GM18909 (cell line): Measurements from ENCODE around the gene C16orf95.

Experiments used
- ATAC-seq: cut with Tn5 transposase; IDR thresholded peaks from one replicate; pipeline ENCODE4 v1.9.1; 2021; ENCODE audit warnings: mild to moderate bottlenecking; ENCODE audit not compliant: unreplicated experiment, poor library complexity

Gene C16orf95

GRCh38 chr16:87333581-87334331 is 16.6 kb upstream of the C16orf95 start:
- ATAC-seq = no peak

- no peak for ATAC-seq
Observed at GRCh38 chr16:87333101-87333500, 15.9 kb upstream of the C16orf95 start.

- no peak for ATAC-seq
Observed at GRCh38 chr16:87332150-87332549, 15.0 kb upstream of the C16orf95 start.

- ATAC-seq = no peak
Observed at GRCh38 chr16:87331241-87331801, 14.1 kb upstream of the C16orf95 start.

- ATAC-seq = no peak
Observed at GRCh38 chr16:87330646-87331045, 13.5 kb upstream of the C16orf95 start.

- ATAC-seq = no peak
Observed at GRCh38 chr16:87330257-87330624, 13.0 kb upstream of the C16orf95 start.

- ATAC-seq = no peak
Observed at GRCh38 chr16:87329436-87330256, 12.5 kb upstream of the C16orf95 start.

- ATAC-seq = no peak
Observed at GRCh38 chr16:87328846-87329245, 11.7 kb upstream of the C16orf95 start.

GRCh38 chr16:87327798-87328495 is 10.8 kb upstream of the C16orf95 start:
- no peak for ATAC-seq

GRCh38 chr16:87326151-87326571 is 9.0 kb upstream of the C16orf95 start:
- no peak for ATAC-seq

- ATAC-seq = no peak
Observed at GRCh38 chr16:87325423-87325858, 8.2 kb upstream of the C16orf95 start.

- no peak for ATAC-seq
Observed at GRCh38 chr16:87324411-87325275, 7.5 kb upstream of the C16orf95 start.

GRCh38 chr16:87323727-87324410 is 6.7 kb upstream of the C16orf95 start:
- no peak for ATAC-seq

- ATAC-seq = no peak
Observed at GRCh38 chr16:87322833-87323726, 5.9 kb upstream of the C16orf95 start.

GRCh38 chr16:87322360-87322759 is 5.2 kb upstream of the C16orf95 start:
- ATAC-seq = no peak

GRCh38 chr16:87321336-87322107 is 4.3 kb upstream of the C16orf95 start:
- ATAC-seq = no peak

GRCh38 chr16:87320510-87321227 is 3.5 kb upstream of the C16orf95 start:
- ATAC-seq = no peak
